ENCODE results near the gene NAPB.

NAPB gene

DNA sequence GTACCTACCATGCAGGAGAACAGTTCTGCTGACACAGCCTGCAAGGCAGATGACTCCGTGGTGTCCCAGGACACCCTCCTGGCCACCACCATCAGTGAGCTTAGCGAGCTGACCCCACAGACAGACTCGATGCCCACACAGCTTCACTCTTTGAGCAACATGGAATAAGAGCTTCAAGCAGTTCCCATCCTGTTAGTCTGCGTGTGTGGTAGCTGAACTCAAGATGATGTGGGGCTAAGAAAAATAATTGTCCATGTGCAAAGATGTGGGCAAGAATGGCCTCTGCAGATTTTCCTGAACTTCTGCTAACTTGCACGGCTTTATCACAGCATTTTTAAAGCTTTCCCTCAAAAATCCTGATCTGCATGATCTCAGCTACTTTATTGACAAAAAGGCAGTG lies 51.0 kb downstream of the NAPB start:
- in situ Hi-C loops (cut with MboI; ENCODE audit: low sequenced_read_pairs), result no loop called here

DNA sequence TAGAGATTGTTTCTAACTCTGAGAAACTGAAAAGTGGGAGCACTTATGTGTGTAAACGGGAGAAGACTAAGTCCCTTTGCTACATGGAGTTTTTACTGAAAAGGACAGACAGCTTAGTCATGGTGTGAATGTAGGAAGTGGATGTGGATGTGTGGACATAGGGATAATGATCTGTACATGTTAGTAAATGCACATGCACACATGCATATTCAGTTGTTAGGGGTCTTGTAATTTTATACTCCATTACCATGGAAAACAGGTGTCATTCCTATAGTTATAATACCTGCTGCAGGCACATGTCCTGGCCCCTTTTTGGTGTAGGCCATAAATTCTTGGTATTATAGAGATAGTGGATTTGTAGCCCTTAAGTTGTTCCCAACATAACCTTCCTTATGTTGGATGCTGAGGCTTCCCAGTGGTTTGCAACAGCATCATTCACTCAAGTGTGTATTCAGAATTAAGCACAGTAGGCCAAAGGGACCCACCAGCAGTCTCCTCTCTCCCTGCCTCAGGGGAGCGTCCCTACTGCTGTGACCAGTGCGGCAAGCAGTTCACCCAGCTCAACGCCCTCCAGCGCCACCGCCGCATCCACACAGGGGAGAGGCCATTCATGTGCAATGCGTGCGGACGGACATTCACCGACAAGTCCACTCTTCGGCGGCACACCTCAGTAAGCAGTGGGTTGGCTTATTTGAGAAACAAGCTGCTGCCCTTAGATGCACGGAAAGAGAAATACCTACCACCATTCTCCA lies 52.0 kb downstream of the NAPB start:
- in situ Hi-C loops (cut with MboI; ENCODE audit: low sequenced_read_pairs), result no loop called here

DNA sequence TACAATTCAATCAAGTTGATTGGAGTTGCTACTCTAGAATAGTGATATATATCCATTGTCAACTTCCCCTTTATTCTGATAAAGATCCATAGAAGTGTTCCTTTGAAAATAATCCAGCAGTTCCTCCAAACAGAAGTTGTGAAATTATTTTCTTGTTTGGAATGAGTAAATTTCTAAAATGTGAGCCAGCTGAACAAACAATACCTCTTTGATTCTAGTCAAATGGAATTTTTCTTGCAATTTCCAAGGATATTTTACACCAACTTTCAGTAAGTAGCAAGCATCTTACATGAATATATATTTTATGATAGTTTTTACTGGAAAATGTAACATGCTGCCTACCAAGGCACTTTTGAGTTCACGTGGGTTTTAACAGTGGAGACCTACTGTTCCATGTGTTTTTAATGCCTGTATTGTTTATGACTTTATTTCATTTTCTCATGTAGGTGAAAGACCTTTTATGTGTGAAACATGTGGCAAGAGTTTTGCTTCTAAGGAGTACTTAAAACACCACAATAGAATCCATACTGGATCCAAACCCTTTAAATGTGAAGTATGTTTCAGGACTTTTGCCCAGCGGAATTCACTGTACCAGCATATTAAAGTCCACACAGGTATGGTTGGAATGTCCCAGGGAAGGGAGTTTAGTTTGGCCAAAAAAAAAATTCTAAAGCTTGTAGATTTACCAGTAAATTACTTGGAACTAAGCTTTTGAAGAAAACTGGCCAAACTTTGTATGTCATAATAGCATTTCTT lies 52.8 kb downstream of the NAPB start:
- in situ Hi-C loops (cut with MboI; ENCODE audit: low sequenced_read_pairs), result no loop called here

DNA sequence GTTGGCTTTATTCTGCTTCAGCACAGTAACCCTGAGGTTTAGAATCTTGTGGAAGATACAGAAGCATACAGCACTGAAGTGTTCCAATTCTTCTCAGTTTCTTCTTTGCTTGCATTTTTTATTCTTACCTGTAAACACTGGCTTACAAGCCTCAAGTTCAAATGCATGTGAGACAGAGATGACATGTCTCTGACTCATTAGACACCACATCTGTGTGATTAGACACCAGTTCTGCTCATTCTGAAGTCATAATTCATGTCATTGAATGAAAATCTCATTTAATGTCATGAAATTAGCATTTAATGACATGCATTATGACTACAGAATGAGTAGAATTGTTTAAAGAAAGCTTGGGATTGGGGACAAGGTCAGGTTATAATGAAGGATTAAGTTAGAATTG lies 53.5 kb downstream of the NAPB start:
- in situ Hi-C loops (cut with MboI; ENCODE audit: low sequenced_read_pairs), result no loop called here

DNA sequence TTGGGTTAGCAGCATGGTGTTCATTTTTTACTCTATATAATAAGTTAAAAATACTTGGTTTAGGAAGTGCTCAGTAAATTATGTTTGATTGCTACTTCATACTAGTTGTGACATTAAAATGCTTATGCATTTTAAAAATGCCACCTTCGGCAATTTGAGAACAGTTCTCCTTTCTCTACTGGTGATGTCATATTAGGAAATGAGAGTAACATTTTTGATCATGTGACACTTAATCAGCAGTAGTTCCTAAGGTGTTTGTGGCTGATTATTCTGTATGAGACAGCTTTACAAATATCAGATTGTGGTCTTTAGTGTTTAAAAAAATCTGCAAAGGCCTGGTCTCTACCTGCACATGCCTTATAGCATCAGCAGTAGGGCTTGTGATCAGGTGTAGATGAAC lies 54.9 kb downstream of the NAPB start:
- in situ Hi-C loops (cut with MboI; ENCODE audit: low sequenced_read_pairs), result no loop called here

DNA sequence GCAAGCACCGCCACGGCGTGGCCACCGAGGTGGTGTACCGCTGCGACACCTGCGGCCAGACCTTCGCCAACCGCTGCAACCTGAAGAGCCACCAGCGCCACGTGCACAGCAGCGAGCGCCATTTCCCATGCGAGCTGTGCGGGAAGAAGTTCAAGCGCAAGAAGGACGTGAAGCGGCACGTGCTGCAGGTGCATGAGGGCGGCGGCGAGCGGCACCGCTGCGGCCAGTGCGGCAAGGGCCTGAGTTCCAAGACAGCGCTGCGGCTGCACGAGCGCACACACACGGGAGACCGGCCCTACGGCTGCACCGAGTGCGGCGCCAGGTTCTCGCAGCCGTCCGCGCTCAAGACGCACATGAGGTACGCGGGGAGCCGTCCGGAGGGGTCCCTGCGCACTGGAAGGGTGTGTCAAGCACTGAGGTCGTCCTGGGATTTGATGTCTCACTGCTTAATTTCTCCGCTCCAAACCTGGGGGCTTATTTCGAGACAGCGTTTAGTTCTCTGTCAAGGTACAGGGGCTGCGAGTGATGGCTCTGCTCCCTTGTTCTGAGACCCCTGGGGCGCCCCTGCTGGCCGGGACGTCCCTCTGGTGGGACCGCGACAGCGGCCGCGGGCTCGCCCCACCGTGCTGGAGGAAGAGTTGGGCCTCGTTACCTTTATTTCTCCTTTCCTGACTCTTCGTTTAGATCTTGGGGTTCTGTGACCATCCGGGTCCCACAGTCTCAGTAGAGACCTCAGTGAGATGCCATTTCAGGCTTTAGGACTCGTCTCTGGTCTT lies 55.7 kb downstream of the NAPB start:
- in situ Hi-C loops (cut with MboI; ENCODE audit: low sequenced_read_pairs), result no loop called here

DNA sequence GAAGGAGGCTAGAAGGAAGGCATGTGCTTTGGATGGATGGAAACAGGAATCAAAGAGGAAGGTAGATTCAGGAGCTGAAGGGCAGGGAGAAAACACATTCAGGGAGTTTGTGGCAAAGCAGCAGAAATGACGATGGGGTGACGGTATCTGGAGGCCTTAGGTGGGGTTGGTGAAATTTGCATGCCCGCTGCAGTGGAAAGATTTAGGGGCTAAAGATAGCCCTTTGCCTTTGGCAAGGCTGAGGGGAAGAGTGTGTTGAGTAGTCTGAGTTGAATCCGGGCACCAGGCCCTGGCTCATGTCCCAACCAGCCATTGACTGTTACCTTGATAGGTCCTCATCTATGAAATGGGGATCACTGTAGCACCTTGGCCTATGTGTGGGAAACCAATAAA lies 58.0 kb downstream of the NAPB start:
- in situ Hi-C loops (cut with MboI; ENCODE audit: low sequenced_read_pairs), result no loop called here

DNA sequence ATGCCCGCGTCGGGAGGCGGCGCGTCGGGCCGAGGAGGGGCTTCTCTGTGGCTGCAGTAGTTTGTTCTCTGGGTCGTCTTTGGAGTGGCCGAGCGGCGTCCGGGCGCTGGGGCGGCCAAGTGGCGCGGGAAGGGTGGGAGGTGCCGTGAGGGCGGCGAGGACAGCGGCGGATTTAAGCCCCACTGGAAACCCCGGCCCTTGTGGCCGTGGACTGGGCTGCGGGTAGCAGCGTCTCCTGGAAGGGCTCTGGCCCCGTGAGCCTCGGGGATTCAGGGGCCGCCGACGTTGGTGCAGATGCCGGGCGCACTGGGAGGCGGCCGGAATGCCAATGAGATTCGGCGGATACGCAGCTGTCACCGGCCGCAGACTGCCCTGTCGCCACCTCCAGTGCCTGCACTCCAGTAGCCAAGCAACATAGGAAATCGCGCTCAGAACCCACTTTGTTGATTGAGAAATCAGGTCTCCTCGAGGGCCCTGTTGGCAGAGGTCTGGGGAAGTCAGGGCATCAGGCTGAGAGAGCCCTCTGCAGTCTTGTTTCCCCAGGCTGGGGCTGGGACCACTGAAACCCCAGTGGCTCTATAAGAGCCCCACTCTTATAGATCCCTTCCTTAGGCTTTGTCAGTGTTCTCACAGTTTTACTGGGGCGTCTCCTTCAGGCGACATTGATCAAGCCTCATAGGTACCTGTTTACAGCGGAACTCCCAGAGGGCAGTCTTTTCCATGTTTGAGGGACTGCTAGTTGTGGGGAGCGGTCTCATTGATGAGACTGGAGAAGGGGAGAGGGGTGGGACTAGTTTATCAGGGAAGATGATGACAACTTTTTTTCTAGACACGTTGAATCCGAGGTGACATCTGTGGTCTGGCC lies 58.7 kb downstream of the NAPB start:
- in situ Hi-C loops (cut with MboI; ENCODE audit: low sequenced_read_pairs), result no loop called here

DNA sequence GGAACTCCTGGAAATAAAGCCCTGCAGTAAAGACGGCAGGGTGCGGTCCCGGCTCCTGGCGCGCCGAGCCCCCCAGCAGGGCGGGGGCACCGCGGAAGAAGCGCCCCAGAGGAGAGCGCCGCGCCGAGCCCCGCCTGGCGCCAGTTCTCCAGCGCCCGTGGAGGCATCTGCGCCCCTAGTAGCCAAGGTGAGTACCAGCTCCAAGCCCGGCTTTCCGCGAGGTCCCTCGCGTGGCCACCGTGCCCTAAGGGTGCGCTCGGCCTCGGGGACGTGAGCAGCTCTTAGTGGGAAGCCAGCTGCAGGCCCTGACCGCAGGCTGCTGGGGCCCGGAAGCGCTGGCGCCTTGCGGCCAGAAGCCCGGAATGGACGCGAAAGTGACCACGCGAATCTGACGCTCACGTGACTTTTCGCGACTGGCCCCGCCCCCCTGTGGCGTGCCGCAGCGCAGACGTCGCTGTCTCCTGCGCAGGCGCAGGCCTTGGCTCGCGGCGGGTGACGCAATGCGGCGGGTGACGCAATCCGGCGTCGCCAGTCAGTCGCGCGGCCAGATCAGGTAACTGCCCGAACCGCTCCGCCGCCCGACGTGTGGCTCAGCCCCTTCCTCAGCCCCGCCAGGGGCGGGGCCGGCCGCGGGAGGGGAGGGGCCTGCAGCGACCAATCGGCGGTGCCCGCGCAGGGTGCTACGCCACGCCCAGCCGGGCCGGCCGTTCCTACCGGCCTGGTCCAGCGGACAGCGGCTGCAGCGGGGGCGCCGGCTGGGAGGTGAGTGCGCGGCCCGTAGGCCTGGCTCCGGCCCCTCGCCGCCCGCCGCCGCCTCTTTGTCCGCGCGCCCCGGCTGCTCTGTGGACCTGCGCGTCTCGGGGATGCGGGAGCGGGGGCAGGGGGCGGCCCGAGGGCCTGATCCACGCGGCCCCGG lies 59.6 kb downstream of the NAPB start, which contains the start of gene GZF1:
Gene GZF1, plus strand, starts transcription at position 707 of the 916 bp plus-strand sequence. CDS start 2,202 bp downstream, outside the sequence.
- in situ Hi-C loops (cut with MboI; ENCODE audit: low sequenced_read_pairs), result no loop called here

DNA sequence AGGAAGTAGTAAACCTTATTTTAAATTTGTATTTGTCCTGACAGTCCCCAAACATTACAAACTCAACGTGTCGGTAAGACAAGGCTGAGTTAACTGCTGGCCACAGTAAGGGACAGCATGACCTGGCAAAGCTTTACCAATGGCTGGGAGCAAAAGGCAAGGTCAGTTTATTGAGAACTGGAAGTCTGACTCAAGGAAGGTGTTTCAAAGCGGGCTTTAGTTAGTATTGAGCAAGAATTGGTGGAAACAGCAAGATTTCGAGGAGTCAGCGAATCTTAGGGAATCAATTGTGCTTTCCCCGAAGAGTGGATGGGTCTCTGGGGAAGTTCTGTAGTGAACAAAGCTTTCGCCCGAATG lies 60.2 kb downstream of the NAPB start:
- in situ Hi-C loops (cut with MboI; ENCODE audit: low sequenced_read_pairs), result no loop called here

DNA sequence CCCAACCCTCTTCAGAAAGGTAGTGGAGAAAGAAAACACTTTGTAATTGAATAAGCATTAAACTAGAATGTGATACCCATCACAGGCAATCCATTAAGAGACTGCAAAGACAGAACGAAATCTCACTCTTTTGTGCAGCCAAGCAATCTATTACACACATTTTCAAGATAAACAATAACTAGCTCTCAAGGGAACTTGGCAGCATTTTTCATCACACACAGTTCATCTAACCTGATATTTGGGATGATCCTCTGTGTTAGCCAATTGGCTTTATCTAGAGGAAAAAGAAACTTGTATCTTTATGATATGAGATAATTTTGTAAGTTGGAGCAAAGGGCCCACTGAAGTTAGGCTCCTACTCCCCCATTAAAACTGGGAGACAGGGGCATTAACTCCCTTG lies 60.8 kb downstream of the NAPB start:
- in situ Hi-C loops (cut with MboI; ENCODE audit: low sequenced_read_pairs), result no loop called here

DNA sequence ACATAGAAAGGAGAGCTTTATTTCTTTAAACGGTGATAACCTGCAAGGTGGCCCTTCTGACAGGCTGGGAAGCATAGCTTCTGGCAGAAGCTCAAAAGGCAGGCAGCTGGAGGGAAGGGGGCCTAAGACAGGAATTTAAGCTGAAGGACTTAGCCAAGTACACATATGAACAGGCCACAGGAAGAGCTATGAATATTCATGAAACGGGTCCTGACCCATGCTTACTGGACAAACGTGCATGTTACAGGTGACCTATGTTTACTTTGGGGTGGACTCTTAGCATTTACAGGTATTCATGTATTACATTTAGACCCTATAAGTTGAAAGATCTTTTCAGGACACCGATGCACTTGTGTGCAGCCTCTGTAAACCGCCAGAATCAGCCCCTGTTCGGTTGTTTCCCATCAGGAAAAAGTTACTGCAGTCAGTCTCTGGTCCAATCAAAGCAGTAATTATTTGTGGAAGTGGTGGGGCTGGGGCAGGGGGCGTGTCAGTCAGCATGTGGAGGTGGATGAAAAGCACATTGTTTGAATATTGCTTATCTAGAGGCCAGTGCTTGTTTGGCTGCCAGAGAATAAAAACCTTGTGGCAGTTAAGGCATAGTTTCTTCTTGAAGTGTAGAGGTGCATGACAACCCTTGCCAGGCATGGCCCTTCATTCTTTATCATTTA lies 62.2 kb downstream of the NAPB start:
- in situ Hi-C loops (cut with MboI; ENCODE audit: low sequenced_read_pairs), result no loop called here

DNA sequence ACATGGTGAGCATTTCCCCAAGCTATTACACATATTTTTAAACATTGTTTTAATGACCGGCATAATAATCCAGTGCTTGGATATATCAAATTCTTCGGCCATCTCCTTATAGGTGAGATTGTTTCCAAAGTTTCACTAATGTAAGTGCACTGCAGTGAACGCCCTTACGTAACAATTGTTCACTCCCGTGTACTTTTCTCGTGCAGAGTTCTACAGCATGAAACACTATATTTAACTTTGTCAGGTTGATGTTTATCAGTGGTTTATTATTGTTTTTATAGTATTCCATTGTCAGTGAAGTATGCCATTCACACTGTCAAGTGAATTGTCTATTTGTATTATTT lies 62.8 kb downstream of the NAPB start:
- in situ Hi-C loops (cut with MboI; ENCODE audit: low sequenced_read_pairs), result no loop called here

DNA sequence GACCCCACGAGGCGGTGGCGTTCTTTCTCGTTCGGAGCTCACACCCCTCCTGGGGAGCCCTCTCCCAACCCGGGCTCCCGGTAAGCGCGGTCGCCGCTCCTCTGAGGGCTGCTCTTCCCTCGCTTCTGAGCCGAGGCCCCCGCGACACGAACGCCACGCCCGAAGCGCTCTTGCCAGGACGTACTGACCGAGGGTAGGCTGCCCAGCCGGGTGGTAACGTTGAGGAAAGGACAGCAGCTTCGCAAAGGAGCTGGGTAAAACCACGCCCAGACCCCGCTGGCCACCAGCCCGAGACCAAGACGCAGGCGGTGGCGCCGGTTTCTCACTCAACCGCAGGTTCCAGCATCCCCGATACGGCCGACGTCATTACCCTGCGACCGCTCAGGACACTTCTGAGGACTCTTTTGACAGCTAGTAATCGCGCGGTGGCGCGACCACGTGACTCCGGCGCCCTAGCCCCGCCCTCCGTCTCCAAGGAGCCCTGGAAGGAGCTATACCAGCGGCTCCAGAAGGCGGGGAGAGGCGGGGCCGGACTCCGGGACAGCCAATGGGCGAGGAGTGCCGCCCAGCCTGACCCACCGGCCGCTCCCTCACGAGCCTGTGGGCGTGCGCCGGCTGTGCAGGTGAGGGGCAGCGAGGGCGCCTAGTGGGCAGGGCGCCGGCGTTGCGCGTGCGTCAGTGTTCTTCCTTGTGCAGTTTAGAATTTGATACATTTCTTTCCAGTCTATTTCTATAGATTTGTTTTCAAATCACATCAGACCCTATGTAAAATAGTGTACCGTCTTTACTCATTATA lies 63.3 kb downstream of the NAPB start:
- in situ Hi-C loops (cut with MboI; ENCODE audit: low sequenced_read_pairs), result no loop called here

DNA sequence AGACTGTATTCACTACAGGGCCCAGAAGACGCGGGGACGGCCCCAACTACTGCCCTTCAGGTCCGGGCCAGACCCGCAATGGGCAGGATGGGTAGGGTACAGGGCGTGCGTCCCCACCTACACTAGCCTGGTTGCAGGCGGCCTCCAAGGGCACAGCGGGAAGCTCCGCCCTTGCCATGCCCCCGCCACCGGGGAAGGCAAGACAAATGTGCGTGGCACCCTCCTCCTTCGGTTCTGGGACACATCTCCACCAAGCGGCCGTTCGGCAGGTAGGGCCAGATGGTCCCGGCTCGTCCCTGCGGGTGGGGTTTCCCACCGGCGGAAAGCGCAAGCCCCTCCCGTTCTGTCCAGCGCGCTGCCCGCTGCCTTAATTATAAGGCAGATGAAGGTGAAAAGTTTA lies 65.1 kb downstream of the NAPB start:
- in situ Hi-C loops (cut with MboI; ENCODE audit: low sequenced_read_pairs), result no loop called here

DNA sequence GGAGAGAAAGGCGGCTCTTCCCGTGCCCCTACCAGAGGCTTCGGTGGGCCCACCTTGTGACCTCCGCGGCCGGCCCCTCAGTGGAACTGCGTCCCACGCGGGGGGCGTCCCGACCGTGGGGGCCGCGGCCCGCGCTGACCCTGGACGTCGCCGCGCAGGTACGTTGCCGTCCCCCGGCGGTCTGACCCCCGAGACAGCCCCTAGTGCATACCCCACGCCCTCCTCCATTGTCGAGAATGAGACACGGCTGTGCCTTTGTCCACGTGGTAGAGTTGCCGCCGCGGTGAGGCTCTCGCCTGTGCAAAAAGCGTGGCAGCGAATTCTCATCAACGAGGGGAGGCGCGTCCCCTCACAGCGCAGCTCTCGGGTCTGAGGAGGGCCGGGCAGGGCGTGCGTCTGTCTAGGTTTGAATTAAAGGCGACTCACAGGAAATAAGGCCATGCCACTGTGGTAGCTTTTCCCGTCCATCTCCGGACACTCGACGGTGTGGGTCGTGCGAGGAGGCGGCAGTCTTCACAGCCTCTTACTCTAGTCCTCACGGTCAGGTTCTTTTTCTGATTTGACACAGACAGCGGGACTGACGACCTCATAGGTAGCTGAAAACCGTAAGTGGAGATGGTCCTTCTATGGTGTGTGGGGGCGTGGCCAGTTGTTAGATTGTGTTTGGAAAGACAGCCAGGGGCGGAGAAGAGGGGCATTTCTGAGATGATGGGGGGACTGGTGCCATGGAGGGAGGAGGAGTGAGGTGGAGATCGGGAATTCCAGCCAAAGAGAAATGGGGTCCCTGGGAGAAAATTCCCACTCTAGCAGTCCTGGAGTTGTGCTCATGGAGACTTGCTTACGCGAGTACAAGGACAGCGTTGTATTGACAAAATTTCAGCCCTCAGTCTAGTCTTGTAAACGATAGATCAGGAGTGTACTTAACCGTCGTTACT lies 70.1 kb downstream of the NAPB start:
- in situ Hi-C loops (cut with MboI; ENCODE audit: low sequenced_read_pairs), result no loop called here

DNA sequence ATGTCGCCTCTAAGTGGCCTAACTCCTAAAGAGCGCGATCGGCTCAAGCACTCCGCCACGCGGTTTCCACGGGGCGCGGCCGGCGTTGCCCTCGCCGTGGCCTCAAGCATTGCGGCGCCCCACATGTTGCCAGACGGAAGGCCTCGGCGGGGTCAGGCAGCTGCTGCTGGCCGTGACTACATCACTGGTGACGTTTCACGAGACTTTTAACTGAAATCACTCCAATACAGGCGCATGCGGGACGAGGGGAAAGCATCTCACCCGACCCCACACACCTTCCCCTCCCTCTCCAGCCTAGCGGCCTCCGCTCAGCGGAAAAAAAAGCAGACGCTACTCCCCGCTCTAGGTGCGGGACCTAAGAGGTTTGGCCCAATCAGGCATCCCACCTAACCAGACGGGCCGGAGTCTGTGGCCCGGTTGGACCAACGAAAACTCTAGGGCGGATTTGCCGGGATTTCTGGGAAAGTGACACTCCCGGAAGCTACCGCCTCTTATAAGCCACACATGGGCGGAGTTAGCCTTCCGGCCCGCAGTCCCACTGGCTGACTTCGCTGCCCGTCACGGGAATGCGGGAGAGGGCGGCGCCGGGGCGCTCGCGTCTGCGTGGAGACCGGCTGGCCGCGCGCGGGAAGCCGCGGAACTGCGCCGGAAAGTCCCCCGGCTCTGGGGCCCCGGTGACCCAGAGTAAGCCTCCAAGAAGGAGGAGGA lies 70.9 kb downstream of the NAPB start, which contains the start of gene NXT1:
Gene NXT1, plus strand, starts transcription at position 596 of the 708 bp plus-strand sequence. CDS start 3,251 bp downstream, outside the sequence.
- in situ Hi-C loops (cut with MboI; ENCODE audit: low sequenced_read_pairs), result no loop called here

Measured in HL-60/S4 treated with retinoic acid at 250 ng/mL for 4 days and 3 days (cell line).